Mesenteric fat pad (tissue), 1 donor: ENCODE measurements around the gene C9orf152. TPM values are rescaled to one million over a fixed set of nuclear protein-coding genes. Genes with fewer than 3 reads are reported as not detected.

ENCODE experiments used
- DNase-seq: peaks from one replicate; pipeline ENCODE4 v3.0.0-alpha.2; 2020; ENCODE audit warnings: low spot score
- total RNA-seq: library from RNA; stranded (reverse); fragmentation: NEBNext Ultra II Directional; extraction: Animal tissue kit (Norgen Biotek cat#: 25700); gene quantifications from one replicate; pipeline ENCODE4 v1.2.1, GENCODE V29; 2021
- donor health status: DM: yes; HTN: yes; CAD: no.

The C9orf152 gene
- total RNA-seq, 1 donor from 2014 or later = not detected

DNA sequence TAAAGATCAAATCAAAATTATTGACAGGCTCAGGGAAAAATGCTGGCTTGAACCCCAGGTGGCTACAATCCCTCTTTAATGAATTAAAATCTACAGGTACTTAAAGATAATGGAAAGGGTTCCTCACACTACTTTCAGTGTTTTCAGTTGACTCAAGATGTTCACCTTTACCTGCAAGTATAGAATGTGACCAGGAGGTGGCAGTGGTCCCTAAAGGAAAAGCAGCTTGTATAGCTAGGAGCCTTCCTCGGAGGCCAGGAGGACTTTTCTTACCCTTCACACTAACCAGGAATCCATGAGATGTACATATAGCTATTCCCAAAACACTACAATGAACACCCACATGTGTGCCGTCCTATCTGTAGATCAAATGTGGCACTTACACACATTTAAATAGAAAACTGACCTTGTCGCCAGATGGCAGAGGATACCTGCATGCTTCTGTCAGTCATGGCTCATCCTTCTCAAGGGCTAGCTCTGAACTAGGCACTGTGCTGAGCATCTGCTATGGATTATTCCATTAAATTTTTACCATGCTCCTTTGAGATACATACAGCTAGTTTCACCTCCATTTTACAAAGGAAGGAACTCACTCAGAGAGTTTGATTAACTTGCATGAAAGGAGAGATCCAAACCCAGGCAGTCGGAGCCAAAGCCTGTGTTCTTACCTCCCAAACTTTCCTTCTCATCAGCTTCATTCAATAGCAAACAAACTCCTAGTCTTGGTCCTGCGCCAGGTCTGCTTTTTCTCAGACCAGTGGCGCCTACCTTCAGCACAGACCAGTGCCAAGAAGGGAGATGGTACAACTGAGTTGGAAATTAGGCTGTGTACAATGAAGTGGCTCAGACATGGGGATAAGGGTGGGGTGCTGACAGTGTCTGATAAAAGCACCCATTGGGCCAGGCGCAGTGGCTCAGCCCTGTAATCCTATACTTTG is 24.5 kb downstream of the C9orf152 start:
- DNase-seq = no peak

DNA sequence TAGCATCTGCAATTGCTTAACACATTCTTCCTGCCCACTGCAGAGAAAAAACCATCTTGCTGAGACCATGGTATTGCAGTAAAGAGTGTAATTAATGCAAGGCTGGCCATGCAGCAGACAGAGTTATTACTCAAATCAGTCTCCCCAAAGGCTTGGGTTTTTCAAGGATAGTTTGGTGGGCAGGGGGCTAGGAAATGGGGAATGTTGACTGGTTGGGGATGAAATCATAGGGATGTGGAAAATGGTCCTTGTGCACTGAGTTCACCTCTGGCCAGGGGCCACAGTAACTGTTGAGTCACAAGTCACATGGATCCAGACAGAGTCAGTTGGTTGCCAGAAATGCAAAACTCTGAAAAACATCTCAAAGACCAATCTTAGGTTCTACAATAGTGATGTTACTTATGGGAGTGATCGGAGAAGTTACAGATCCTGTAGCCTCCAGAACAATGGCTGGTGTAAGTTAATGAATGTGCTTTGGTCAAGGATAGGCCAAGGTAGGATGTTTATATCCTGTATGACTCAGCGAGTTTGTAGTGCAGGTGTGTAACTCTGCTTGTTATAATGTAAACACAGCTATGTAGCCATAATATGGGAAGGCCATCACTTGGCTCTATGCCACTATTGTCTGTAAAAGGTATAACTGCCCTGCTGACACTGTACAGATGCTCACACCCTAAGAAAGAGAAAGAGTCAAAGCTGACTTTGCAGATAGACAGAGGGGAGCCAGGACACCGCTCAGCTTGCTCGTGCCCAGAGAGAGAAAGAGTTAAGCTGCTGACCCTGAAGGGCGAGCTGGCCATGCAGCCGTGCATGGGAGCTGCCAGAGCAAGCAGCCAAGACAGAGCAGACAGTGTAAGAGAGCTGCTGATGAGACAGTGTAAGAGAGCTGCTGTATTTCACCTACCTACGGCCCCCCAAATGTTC is 27.2 kb downstream of the C9orf152 start:
- DNase-seq = no peak

DNA sequence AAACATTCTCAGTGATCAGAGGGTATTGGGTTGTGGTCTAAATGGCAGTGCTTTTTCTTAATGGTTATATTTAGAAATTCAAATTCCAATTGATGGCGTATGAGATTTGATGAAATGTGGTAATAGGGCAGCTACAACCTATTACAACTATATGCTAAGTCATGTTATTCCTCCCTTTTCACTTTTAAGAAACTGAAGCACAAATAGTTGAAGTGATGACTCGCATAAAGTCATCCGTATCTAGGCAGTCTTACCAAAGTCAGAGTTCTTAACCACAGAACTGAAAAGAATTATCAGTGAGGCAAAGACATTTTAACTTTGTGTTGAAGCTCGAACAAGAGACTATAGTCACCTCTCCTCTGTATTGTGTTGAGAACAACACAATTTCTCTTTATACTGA is 28.2 kb downstream of the C9orf152 start:
- DNase-seq = no peak

GRCh38 chr9:110178281-110178680 is 29.7 kb downstream of the C9orf152 start:
- DNase-seq = no peak

GRCh38 chr9:110175275-110175968 is 32.5 kb downstream of the C9orf152 start:
- DNase-seq = no peak

DNA sequence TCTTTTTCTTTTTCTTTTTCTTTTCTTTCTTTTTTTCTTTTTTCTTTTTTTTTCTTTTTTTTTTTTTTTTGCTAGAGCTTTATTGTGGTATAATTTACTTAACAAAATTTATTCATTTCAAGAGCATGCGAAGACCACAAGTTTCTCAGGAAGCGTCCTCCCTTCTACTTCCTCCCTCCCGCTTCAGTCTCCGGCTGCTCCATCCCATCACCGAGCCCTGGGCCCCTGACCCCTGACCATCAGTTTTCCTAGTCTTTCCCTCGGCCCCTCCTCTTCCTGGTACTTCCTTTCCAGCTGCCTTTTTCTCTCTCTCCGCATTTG is 34.7 kb downstream of the C9orf152 start:
- DNase-seq = no peak

GRCh38 chr9:110170357-110171257 is 37.4 kb downstream of the C9orf152 start:
- no peak for DNase-seq

- no peak for DNase-seq
These were observed 39.5 kb downstream of the C9orf152 start for GRCh38 chr9:110168486-110168885.

DNA sequence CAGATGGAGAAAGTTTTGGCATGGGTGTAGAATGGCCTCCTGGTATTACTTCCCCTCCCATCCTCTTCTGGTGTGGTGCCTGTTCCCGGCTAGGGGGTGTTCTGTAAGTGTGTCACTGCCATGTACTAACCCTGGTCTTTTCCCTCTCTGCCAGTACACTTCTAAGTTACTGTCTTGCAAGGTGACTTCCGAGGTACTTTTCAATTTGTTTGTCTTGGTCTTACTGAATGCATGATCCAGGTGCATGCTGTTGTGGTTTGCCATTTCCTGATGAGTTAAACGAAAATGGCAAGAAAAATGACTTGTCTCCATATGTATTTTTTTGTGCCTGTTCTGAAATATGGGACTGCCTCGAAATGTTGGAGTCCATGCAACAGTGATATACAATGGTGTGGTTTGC is 46.0 kb downstream of the C9orf152 start:
- DNase-seq = no peak

GRCh38 chr9:110160685-110161084 is 47.3 kb downstream of the C9orf152 start:
- DNase-seq = no peak

DNA sequence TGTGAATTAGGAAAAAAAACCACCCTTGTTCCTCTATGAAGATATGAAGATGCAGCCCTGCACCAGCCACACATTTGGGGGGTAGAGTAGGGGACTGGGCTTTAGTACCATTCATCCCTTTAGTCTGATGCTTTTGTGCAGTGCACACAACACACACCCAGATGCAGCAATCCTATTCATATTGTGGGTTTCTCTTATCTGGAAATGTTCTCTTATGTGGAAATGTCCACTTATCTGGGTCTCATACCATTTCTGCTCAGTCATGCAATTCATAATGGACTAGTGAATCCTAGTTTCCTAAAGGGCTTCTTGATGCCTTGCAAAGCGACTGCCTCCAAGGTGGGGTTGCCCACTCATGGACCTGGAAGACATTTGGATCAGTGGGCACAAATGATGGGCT is 47.8 kb downstream of the C9orf152 start:
- no peak for DNase-seq

- no peak for DNase-seq
These were observed 49.9 kb downstream of the C9orf152 start for GRCh38 chr9:110157823-110158664.

GRCh38 chr9:110156902-110157301 is 51.1 kb downstream of the C9orf152 start:
- DNase-seq = no peak

- no peak for DNase-seq
These were observed 51.5 kb downstream of the C9orf152 start for GRCh38 chr9:110156416-110156815.

- DNase-seq = no peak
These were observed 52.2 kb downstream of the C9orf152 start for GRCh38 chr9:110155751-110156150.

GRCh38 chr9:110153431-110153830 is 54.5 kb downstream of the C9orf152 start:
- DNase-seq = no peak

GRCh38 chr9:110152704-110153374 is 55.1 kb downstream of the C9orf152 start:
- no peak for DNase-seq
